GM23338 (cell line): Measurements from ENCODE around the gene LUZP2. TPM values are rescaled to one million over a fixed set of nuclear protein-coding genes. Genes with fewer than 3 reads are reported as not detected.

Experiments used
- ATAC-seq: fragments of 200-7000 bp; cut with Tn5 transposase; 3 replicates; pipeline ENCODE4 v1.9.1; 2020
- DNase-seq: peaks from one replicate; pipeline ENCODE4 v3.0.0-alpha.2; 2015; ENCODE audit warnings: low spot score
- H2AFZ ChIP-seq: fragments of 200-600 bp; sonication (generic); 2 replicates; pipeline ENCODE4 v1.8.0; 2016; ENCODE audit warnings: antibody characterized with exemption, mild to moderate bottlenecking, moderate library complexity
- H3F3A ChIP-seq: fragments of 200-600 bp; sonication (generic); replicated peaks from 2 replicates; pipeline ENCODE4 v1.8.0; 2017; ENCODE audit warnings: antibody characterized with exemption, mixed run types, low read depth
- H3K27ac ChIP-seq: fragments of 200-600 bp; sonication (generic); 2 replicates; pipeline ENCODE4 v1.6.1; 2016; ENCODE audit warnings: low read depth
- H3K27me3 ChIP-seq: fragments of 200-600 bp; sonication (generic); 2 replicates; pipeline ENCODE4 v1.8.0; 2016; ENCODE audit warnings: mild to moderate bottlenecking, mixed run types, moderate library complexity; ENCODE audit not compliant: insufficient read depth
- H3K36me3 ChIP-seq: fragments of 200-600 bp; sonication (generic); 2 replicates; pipeline ENCODE4 v1.8.0; 2016; ENCODE audit warnings: mild to moderate bottlenecking; ENCODE audit not compliant: insufficient read depth
- H3K4me1 ChIP-seq: fragments of 200-600 bp; sonication (generic); 2 replicates; pipeline ENCODE4 v1.8.0; 2016; ENCODE audit warnings: mild to moderate bottlenecking, moderate library complexity; ENCODE audit not compliant: insufficient read depth
- H3K4me2 ChIP-seq: fragments of 200-600 bp; sonication (generic); 2 replicates; pipeline ENCODE4 v1.7.1; 2017; ENCODE audit warnings: mixed run types
- H3K4me3 ChIP-seq: fragments of 200-600 bp; sonication (generic); 2 replicates; pipeline ENCODE4 v1.6.1; 2016; ENCODE audit warnings: mixed run types
- H3K79me2 ChIP-seq: fragments of 200-600 bp; sonication (generic); replicated peaks from 2 replicates; pipeline ENCODE4 v1.8.0; 2017; ENCODE audit warnings: mild to moderate bottlenecking; ENCODE audit not compliant: insufficient read depth
- H3K9me2 ChIP-seq: fragments of 200-600 bp; sonication (generic); 2 replicates; pipeline ENCODE4 v1.8.0; 2017; ENCODE audit not compliant: insufficient read depth
- H4K20me1 ChIP-seq: fragments of 200-600 bp; sonication (generic); replicated peaks from 2 replicates; pipeline ENCODE4 v1.8.0; 2017; ENCODE audit warnings: mild to moderate bottlenecking; ENCODE audit not compliant: insufficient read depth
- H3K27ac Mint-ChIP-seq: 2 replicates; pipeline ENCODE4 v1.8.0; 2020; ENCODE audit warnings: inconsistent platforms, mild to moderate bottlenecking, moderate library complexity, mixed read lengths
- H3K27me3 Mint-ChIP-seq: 3 replicates; pipeline ENCODE4 v1.8.0; 2022; ENCODE audit warnings: low read depth, mild to moderate bottlenecking, moderate library complexity, mixed read lengths, inconsistent platforms; ENCODE audit not compliant: insufficient read depth, poor library complexity
- H3K36me3 Mint-ChIP-seq: 3 replicates; pipeline ENCODE4 v1.8.0; 2021; ENCODE audit warnings: low read depth, mild to moderate bottlenecking, inconsistent platforms, moderate library complexity, mixed read lengths
- H3K4me1 Mint-ChIP-seq: 3 replicates; pipeline ENCODE4 v1.8.0; 2020; ENCODE audit warnings: mild to moderate bottlenecking, inconsistent platforms, mixed read lengths
- H3K4me3 Mint-ChIP-seq: 3 replicates; pipeline ENCODE4 v1.8.0; 2021; ENCODE audit warnings: moderate library complexity, mild to moderate bottlenecking, inconsistent platforms, mixed read lengths
- H3K9me3 Mint-ChIP-seq: 3 replicates; pipeline ENCODE4 v1.8.0; 2020; ENCODE audit warnings: moderate library complexity, mild to moderate bottlenecking, inconsistent platforms, mixed read lengths
- REST ChIP-seq: IDR thresholded peaks from one replicate; pipeline ENCODE4 v1.6.1; 2018; ENCODE audit warnings: antibody characterized with exemption; ENCODE audit not compliant: unreplicated experiment
- STAT1 ChIP-seq: IDR thresholded peaks from one replicate; pipeline ENCODE4 v1.6.1; 2016; ENCODE audit warnings: antibody characterized with exemption; ENCODE audit not compliant: unreplicated experiment
- ZNF462 ChIP-seq: fragments of 250-450 bp; sonication (Bioruptor Pico); IDR thresholded peaks from 2 replicates; pipeline ENCODE4 v1.5.0; 2020; ENCODE audit warnings: mild to moderate bottlenecking, moderate library complexity
- polyA plus RNA-seq: library from polyadenylated mRNA; unstranded; fragments of >200 nt; fragmentation: Nextera tagmentation; extraction: Ambion mirVana; gene quantifications from 2 replicates; pipeline ENCODE4 v1.2.1, GENCODE V29; 2016
- total RNA-seq: library from RNA; depleted of rRNA; stranded (reverse); fragments of >200 nt; shearing (Covaris generic); gene quantifications from 2 replicates; pipeline ENCODE4 v1.2.3, GENCODE V29; 2014
- TF ChIP-seq, protein P1 (sequence below): IDR thresholded peaks from 2 replicates; pipeline ENCODE4 v1.6.1; 2016; ENCODE audit warnings: antibody characterized with exemption

Gene LUZP2
- total and polyA plus RNA-seq, 2 experiments from 2014 or later = 2.0 to 9.2 TPM

DNA sequence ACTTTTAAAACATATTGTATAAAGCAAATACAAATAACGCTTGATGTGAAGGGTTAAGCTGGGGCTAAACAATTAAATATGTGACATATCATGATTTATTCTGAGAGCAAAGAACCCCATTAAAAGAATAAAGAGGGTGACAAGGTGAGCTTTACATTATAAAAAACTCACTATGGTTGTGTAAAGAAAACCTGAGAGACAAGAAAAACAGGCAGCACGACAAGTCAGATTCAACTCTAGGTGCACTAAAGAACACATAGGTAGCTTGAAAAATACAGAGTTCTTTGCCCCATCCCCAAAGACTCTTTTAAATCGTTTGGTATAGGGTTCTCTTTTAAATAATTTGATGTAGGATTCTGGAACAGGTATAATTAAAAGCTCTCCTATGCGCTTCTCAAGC, 63.5 kb downstream of the LUZP2 start:
- Histone ChIP-seq H3K4me2 (no peak overlapping the region; the same call in 1 of the 2 replicates), H3K27me3 (no peaks in the 10 kb centered on the region), H2AFZ (no peak overlapping the region), H3K27ac (no peak overlapping the region), H3K36me3 (no peaks in the 10 kb centered on the region), H3F3A (no peaks in the 10 kb centered on the region), H3K4me1 (no peaks in the 10 kb centered on the region; the same call in 1 of the 2 replicates), H3K4me3 (no peak overlapping the region), H3K9me2 (no peaks in the 10 kb centered on the region), H3K79me2 (no peaks in the 10 kb centered on the region), H4K20me1 (no peaks in the 10 kb centered on the region)
- Mint-ChIP-seq H3K4me1 (peaks cover 18% of the 10 kb centered on the region), H3K27ac (no peak overlapping the region), H3K9me3 (no peaks in the 10 kb centered on the region), H3K36me3 (no peaks in the 10 kb centered on the region), H3K4me3 (no peak overlapping the region), H3K27me3 (no peaks in the 10 kb centered on the region)
- no peak for TF ChIP-seq ZNF462
- no peak for TF ChIP-seq STAT1
- TF ChIP-seq REST = no peak
- TF ChIP-seq, protein P1, sequence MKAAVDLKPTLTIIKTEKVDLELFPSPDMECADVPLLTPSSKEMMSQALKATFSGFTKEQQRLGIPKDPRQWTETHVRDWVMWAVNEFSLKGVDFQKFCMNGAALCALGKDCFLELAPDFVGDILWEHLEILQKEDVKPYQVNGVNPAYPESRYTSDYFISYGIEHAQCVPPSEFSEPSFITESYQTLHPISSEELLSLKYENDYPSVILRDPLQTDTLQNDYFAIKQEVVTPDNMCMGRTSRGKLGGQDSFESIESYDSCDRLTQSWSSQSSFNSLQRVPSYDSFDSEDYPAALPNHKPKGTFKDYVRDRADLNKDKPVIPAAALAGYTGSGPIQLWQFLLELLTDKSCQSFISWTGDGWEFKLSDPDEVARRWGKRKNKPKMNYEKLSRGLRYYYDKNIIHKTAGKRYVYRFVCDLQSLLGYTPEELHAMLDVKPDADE = no peak
- no peak for ATAC-seq
- DNase-seq = no peak
